GM19455 (cell line): ENCODE measurements around the gene ZDHHC14.

Experiments
- ATAC-seq: cut with Tn5 transposase; IDR thresholded peaks from one replicate; pipeline ENCODE4 v1.9.1; 2021; ENCODE audit not compliant: unreplicated experiment

Gene ZDHHC14

GRCh38 chr6:157653521-157653920 is 272.5 kb downstream of the ZDHHC14 start:
- no peak for ATAC-seq

- no peak for ATAC-seq
These were observed 274.1 kb downstream of the ZDHHC14 start for GRCh38 chr6:157655139-157655538.

- ATAC-seq = no peak
These were observed 275.5 kb downstream of the ZDHHC14 start for GRCh38 chr6:157656437-157656997.

- no peak for ATAC-seq
These were observed 276.8 kb downstream of the ZDHHC14 start for GRCh38 chr6:157657754-157658153.

GRCh38 chr6:157658301-157658700 is 277.3 kb downstream of the ZDHHC14 start:
- ATAC-seq = no peak

- ATAC-seq = no peak
These were observed 278.7 kb downstream of the ZDHHC14 start for GRCh38 chr6:157659536-157660271.

- ATAC-seq = no peak
These were observed 279.4 kb downstream of the ZDHHC14 start for GRCh38 chr6:157660414-157660813.

- no peak for ATAC-seq
These were observed 280.7 kb downstream of the ZDHHC14 start for GRCh38 chr6:157661652-157662051.

GRCh38 chr6:157663261-157663660 is 282.3 kb downstream of the ZDHHC14 start:
- ATAC-seq = no peak

GRCh38 chr6:157665180-157665579 is 284.2 kb downstream of the ZDHHC14 start:
- no peak for ATAC-seq

GRCh38 chr6:157666729-157667128 is 285.7 kb downstream of the ZDHHC14 start:
- ATAC-seq = no peak

- ATAC-seq = no peak
These were observed 286.4 kb downstream of the ZDHHC14 start for GRCh38 chr6:157667211-157668008.

GRCh38 chr6:157668009-157668401 is 287.0 kb downstream of the ZDHHC14 start:
- ATAC-seq = no peak

- ATAC-seq = no peak
These were observed 287.7 kb downstream of the ZDHHC14 start for GRCh38 chr6:157668713-157669112.

GRCh38 chr6:157669323-157669722 is 288.3 kb downstream of the ZDHHC14 start:
- no peak for ATAC-seq

- no peak for ATAC-seq
These were observed 288.8 kb downstream of the ZDHHC14 start for GRCh38 chr6:157669747-157670216.

GRCh38 chr6:157670466-157671186 is 289.6 kb downstream of the ZDHHC14 start:
- no peak for ATAC-seq

GRCh38 chr6:157672726-157673412 is 291.9 kb downstream of the ZDHHC14 start:
- no peak for ATAC-seq

- no peak for ATAC-seq
These were observed 292.6 kb downstream of the ZDHHC14 start for GRCh38 chr6:157673596-157673995.

- no peak for ATAC-seq
These were observed 293.1 kb downstream of the ZDHHC14 start for GRCh38 chr6:157674061-157674460.

GRCh38 chr6:157675831-157676230 is 294.8 kb downstream of the ZDHHC14 start:
- no peak for ATAC-seq
